ENCODE results near the gene NPTX1.
A peak's percentile ranks its signal among the peaks of the same experiment; 100 is the strongest.

The NPTX1 gene

DNA sequence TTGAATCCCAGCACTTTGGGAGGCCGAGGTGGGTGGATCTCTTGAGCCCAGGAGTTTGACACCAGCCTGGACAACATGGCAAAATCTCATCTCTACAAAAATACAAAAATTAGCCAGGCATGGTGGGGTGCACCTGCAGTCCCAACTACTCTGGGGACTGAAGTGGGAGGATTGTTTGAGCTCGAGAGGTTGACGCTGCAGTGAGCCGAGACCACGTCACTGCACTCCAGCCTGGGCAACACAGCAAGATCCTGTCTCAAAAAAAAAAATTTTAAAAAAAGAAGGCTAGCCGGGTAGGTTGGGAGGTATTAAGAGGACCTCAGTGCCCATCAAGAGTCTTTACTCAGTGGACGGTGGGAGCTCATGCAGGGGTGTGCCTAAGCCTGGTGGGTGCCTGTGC, 3.8 kb upstream of the NPTX1 start:
- DNase-seq (ENCODE audit: low read depth in 2 of 2) = no peak

DNA sequence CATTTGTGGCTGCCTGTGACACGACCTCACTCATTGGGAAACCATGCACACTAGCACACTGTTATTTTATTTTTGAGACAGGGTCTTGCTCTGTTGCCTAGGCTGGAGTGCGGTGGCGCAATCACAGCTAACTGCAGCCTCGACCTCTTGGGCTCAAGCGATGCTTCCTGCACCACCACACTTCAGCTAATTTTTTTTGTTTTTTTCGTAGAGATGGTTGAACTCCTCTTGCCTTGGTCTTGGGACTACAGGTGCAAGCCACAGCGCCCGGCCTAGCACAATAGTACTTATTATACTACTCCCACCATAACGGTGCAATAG, 2.8 kb upstream of the NPTX1 start:
- no peak for DNase-seq (ENCODE audit: low read depth in 2 of 2)

DNA sequence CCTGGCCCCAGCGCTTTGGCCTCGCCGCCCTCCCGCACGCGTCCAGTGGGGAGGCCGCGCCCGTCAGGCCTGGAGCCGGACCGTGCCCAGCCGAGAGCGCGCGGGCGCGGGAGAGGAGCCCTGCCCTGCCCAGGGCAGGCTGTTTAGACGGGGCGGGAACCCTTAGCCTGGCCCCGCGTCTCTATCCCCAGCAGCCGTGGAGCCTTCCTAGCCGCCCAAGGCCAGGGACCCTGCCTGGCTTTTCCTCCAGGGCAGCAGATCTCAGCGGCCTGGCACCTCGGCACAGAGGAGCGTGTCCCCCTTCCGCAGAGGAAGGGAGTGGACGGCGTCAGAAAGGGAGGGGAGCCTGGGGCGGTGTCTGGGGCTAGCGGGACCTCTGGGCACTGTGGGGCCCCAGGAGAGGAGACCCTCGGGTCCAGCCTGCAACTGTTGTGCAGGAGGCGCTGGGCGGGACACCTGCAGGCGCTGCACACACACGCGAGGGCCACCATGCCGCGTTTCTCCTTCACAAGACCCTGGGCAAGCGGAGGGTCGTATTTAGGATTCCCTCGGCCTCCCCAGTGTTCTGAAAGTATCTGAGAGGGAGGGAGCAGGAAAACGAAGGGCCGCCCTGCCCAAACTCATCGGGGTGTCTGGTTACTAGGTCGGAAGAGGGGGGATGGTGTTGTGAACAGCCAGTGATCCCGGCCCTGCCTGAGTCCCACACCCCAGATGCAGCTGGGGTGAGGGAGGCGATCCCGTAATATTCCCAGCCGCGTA, 2.3 kb upstream of the NPTX1 start:
- no peak for DNase-seq (ENCODE audit: low read depth in 2 of 2)

DNA sequence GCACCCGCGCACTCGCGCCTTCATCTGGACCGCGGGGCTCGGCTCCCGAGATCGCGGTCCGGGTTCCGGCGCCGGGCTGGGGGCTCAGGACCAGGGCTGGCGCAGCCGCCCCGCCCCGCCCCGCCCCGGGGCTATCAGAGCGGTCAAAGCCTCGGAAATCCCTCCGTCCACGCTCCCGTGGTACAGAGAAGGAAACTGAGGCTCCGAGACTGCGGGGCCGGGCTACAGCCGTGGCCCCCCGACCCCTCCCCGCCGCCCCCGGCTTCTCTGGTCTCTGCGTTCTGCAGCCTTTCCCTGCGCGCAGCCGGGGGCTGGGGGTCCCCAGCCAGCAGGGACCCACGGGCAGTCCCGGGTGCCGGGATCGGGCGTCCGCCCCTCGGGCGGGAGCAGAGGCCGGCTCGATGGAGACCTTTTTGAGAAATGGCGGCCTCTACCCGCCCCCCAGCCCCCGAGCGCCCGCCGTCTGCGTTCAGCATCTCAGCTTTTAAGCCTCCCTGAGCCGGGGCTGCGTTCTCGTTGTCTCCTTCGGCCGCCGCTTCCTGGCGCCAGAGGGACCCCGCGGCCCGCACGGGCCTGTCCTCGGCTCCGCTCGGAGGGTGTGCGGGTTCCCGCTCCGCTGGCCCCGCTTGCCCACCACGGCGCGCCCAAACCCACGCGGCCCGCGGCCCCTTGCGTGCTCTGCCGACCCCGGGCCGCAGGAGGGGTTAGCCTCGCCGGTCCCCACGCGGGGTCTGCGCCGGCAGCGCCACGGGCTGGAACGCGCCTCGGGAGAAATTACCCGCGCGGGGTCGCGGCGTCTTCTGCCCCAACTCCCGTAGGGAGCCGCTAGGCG, 1.5 kb upstream of the NPTX1 start:
- DNase-seq (ENCODE audit: low read depth in 2 of 2) = peak in 1 of 2 donors; percentile 42

DNA sequence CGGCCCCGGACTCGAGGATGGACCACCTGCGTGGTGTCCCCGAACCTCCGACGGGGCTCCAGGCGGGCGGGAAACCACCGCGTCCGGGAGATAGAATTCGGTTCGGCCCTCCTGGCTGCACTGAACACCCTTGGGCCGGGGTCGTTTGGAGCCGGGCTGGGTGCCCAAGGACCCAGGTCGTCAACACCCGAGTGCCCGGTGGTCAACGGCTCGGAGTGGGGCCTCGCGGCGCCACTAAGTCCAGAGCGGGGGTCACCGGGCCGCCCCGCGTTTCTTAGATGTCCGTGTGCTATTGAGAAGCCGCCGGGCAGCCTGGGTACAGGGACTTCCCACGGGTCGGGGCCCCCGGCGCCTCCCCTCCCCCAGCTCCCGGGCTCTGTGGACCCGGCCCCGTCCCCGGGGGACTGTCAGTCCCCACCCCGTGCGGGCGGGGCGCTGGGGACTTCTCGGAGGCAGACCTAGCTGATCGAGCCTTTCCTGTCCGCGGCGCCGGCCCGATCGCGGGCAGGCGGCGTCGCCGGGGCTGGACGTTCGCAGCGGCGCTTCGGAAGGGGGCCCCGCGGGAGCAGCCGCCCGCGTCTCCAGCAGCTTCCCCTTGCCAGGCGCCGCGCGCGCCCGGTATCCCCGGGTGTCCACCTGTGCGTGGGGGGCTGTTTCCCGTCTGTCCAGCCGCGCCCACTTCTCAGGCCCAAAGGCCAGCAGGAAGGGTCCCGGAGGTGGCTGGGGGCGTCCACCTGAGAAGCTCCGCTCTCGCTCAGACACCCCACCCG, 655 bp upstream of the NPTX1 start:
- DNase-seq (ENCODE audit: low read depth in 2 of 2) = no peak

DNA sequence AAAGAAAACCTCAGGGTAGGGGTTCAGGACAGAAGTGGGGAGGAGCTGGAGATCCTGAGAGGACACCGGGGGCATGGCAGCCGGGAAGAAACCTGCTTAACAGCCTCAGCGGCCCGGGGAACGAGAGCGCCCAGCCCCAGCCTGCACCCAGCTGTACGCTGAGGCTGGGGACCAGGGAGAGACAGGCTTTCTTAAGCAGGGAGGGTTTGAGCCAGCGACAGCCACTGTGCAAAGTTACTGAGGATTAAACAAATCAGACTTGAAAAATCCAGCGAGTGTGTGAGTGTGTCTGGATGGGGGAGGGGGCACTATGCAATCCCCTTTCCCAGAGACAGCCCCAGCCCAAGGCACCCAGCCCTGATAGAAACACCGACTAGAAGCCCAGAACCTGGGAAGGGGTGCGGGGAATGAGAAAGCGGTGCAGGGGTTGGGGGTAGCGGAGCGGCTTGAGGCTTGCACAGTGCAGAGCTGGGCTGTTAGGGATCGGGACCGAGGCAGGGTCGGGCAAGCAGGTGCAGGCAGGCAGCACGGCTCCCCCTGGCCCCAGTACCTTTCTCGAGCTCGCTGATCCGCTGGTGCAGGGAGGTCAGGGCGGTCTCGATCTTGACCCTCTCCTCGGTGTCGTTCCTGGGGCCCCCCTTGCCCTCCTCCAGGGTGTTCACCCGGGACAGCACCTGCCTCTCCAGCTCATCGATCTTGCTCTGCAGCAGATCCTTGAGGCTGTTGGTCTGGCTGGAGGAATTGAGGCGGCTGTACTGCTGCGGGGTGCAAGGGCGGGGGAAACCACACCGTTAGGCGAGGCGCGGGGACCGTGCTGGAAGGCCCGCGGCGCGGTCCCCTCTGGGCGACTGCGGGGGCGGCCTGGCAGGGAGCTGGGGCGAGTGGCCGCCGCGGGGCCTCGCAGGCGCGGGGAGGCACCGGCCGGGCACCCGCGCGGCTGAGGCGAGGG, 1.2 kb downstream of the NPTX1 start:
- DNase-seq (ENCODE audit: low read depth in 2 of 2) = no peak

DNA sequence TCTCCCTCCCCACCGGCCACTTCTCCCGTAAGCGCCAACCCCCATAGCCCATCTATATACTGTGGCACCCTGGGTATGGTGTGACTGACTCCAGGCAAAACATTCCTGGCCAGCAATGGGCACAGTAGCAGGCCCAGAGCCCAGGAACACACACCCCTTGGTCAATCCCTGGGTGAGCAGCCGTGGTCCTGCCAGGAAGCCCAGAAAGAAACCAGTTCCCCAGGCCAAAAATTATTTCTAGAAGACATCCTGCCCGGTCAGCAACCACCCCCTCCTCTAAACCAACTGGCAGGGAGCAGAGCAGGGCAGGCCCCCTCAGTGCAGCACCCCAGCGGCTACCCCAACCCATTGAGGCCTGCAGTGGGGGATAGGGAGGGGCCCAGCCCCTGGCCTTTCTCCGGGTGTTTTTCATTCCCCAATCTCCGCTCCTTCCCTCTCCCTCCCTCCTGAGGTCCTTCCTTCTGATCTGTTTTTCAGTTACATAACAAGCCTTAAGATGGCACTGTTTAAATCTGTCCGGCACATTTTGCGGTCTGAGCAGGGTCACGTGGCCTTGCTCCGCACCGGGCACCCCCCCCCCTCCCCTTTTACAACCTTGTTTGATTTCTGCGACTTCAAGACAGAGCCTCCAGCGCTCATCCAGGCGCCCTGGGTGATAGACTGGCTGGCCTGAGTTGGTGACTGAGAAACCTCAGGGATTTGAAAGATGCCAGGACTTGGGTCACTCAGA, 2.0 kb downstream of the NPTX1 start:
- DNase-seq (ENCODE audit: low read depth in 2 of 2) = no peak

DNA sequence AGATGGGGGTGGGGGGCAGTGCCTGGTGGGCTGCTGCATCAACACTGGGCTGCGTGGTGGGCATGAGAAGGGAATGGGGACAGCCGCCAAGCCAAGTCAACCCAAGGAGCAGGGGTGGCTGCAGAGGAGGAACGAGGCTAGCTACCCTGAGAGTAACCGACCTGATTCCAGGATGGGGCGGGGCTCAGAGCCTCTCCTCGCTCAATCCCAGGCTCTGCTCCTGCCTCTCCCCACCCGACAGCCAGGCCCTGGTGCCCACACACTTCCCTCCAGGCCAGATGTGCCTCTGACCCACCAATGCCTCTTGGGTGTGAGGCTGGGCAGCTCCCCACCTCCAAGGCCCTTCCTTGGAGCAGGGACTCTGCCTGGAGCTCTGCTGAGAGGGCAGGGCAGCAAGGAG, 2.7 kb downstream of the NPTX1 start:
- DNase-seq (ENCODE audit: low read depth in 2 of 2) = no peak

DNA sequence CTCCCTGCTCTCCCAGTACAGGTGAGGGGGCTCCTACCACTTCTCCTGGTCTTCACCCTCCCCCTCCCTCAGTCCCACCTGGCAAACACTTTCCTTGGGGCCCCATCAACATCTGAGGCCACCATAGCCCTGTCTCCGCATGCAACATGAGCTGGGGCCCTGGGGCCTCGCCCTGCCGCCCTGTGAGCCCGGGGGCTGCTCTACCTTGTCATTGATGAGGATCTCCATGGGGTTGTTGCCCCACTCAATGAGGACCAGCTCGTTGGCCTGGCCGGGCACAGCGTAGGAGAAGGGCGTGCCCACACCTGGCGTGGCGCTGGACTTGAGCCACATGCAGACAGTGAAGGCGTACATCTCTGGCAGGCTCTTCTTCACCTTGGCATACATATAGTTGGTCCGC, 3.4 kb downstream of the NPTX1 start:
- no peak for DNase-seq (ENCODE audit: low read depth in 2 of 2)

DNA sequence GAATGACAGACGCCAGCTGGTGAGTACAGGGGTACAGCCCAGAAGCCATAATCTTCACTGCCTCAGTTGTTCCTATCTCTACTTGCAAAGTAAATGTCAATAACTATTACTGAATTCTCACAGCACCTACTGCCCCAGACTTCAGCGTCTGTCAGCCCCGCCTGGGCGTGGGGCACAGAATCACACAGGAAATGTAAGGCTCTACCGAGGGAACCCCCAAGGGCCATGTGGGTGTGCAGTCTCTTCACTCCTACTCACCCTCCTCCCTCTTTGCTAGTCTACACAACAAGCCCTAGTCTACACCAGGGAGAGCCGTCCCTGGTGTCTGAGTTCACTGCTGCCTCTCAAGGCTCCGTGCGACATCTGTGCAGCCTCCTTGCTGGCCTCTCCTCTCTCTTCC, 4.5 kb downstream of the NPTX1 start:
- DNase-seq (ENCODE audit: low read depth in 2 of 2) = no peak

DNA sequence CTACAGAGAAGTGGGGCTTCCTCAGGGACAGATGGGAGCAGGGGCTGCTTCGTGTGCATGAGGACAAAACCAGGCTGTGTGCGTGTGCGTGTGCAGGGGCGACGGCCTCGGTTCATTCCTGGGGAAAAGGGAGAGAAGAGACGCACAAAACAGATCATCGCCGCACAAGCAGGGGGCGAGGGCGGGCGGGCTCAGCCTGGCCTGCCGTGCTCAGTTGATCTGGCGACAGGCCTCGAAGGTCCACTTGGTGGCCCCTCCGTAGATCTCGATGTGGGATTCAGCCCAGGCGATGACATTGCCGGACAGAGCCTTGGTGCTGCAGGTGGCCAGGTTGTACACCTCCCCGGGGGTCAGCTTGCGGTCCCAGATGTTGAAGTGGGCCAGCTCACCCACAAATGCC, 5.8 kb downstream of the NPTX1 start:
- no peak for DNase-seq (ENCODE audit: low read depth in 2 of 2)

DNA sequence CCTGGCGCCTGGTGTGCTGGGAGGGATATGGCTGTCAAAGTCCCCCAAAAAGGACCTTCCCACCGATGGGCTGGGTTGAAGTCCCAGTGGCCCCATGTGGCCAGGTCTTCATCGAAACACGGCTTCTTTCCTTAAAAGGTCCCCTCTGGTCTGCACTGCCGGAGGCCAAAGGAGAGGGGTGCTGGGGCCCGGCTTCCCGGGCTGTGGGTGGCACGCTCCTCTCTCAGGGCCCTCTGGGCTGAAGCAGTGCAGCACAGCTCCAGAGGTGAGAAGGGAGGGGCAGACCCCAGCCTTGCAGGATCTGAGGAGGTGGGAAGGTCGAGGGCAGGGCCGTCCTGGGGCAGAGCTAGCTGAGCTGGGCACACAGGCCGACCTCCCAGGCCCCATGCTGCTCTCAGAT, 6.7 kb downstream of the NPTX1 start:
- DNase-seq (ENCODE audit: low read depth in 2 of 2) = no peak

DNA sequence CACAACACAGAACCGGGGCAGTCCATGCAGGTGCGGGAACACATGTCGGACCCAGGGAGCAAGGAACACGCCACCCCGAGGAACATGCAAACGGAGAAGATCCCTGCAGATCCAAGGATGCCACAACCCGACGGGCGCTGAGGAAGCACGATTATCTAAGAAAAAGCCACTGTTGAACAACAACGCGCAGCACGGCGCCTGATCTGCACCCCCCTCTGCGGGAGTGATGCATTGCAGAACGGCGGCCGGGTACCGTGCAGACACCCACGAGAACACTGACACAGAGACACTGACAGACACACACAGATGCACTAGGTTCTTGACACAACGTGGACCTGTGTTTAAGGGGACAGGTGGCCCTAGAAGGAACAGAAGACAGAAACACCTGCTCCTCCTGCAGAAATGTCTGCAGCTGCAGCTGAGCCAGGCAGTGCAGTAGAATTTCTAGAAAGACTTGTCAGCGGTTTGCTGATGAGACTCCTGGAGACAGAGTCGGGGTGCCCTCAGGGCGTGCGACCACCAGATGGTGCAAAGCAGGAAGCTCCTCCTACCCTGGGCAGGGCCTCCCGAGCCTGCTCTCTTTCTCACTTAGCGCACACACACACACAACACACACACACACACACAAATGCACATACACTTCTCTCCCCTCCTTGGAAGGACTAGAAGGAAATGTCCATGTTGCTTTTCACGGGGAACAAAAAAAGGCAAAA, 7.5 kb downstream of the NPTX1 start:
- no peak for DNase-seq (ENCODE audit: low read depth in 2 of 2)

DNA sequence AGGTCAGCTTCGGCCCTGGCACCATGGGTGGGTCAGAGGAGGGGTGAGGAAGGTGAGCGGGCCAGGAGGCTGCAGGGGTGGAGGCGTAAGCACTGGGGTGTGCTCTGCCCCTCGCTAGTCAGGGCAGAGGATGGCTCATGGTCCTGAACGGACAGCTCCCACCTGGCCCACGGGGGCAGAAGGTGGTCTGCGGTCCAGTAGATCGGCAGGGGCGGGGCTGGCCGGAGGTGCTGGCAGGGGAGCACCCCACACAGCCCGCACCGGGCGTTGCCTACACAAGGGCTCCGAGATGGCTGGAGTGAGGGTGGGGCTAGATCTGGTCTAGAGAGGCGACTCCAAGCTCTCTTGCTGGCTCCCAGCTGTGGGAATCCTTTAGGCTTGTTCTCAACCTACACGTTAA, 8.2 kb downstream of the NPTX1 start:
- DNase-seq (ENCODE audit: low read depth in 2 of 2) = no peak

DNA sequence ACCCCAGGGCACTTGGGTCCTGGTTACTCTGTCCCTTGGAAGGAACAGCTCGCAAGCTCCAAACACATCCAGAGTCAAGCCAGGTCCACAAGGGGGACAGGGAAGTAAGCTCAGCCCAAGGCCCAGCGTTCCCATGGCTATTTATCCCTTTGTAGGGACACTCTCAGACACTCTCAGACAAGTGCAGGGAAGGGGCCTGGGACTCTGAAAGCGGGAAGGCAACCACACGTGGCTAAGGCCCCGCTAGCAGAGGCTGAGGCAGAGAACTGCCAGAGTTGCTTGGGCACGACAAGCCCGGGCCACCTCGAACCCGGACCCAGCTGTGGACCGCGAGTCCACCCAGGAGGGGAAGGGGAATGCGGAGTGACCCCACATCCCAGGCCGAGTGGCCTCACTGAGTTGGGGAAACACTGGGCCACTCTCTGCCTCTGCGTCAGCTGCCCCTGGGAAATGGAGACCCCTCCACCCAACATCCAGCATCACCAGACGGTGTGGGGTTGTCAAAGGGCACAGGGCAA, 10.2 kb downstream of the NPTX1 start:
- DNase-seq (ENCODE audit: low read depth in 2 of 2) = no peak

DNA sequence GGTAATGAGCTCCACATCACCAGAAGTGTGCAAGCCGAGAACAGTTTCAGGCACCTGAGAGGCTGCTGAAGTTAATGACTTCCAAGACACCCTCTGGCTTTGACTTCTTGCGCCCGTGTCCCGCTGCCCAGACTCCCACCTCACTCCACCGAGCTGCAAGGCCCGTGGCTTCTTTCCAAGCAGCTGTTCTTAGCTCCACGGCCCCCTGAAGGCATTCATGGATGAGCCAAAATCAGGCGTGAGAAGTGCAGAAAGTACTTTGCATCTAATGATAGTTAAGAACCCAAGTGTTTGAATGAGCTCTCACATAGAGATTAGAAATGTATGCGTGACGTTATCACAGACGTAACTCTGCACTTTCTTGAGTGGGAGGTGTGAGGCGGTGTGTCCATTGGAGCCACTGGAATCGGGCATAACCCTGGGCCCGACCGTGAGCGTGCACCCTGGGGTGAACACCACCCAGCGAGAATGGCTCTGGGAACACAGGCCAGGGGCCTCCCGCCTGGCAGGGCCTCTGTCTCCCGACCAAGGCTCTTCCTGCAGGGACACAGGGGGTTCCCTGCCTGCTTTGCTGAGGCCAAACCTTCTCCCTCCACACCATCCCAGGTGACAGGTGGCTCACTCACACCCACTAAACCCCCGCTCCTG, 11.0 kb downstream of the NPTX1 start:
- no peak for DNase-seq (ENCODE audit: low read depth in 2 of 2)

DNA sequence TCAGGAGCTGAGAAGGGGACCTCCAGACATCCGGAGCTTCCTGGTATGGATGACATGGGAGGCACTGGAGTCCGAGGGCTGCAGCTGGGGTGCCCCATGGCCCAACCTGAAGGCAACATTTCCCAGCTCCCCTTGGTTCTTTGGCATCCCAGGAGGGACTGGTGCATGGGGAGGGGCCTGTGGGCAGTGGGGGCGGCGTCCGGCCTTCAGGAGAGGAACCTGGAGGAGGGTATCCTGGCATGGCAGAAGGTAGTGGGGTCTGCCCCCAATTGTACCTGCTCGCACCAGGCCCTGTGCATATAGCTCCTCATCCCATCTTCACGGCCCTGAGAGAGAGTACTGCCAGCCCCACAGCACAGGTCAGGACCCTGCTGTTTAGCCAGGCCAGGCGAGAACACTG, 11.9 kb downstream of the NPTX1 start:
- DNase-seq (ENCODE audit: low read depth in 2 of 2) = no peak

DNA sequence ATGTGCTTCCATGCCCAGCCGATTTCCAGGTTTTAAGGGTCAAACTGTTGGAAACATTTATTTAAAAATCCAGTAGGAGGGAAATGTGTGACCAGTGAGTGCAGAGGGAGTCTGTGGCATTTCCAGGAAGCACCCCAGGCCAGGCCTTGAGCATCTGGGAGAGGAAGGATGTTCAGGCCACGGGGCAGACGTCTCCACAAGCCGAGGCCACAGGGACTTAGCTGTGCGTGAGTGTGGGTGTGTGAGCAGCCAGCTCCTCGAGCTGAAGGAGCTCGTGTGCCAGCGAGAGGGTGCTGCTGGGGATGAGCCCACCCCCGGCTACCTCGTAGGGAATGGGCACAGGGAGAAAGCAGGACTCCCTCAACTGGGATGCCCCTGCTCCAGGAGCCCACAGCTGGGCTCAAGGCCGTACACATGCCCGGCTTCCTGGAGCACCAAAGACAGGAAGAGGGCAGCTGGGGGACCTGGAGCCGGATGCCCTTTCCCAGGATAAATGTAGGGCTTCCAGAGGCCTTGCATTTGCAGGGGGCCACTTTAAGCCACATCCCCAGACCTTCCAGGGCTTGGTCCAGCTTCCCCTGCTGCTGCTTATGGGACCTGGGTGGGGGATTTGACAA, 12.5 kb downstream of the NPTX1 start:
- DNase-seq (ENCODE audit: low read depth in 2 of 2) = no peak

DNA sequence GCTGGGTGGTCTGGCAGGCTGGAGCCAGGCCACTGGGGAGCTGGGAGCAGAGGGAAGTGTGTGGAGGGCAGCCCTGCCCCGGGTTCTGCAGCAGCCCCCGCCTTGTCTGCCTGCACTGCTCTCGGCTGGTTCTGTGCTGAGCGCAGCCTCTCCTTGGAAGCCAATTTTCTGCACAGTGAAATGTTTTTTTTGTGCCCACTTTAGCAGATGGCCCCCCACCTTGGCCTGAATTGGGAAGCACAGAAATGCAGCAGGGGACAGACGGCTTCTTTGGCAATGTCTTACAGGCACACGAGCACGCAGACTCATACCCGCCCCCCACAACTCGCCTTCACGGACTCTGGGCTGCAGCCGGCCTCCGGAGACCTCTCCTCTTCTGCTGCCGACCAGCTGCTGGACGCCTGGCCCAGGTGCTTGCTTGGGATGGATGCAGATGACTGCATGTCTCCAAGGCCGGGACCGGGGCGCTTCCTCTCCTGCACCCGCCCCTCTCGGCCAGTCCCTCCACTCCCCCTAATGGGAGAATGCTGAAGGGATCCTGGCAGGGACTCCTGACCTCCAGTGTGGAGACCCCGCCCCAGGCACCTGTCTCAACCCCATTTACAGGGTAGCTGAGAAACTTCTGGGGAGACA, 14.8 kb downstream of the NPTX1 start:
- no peak for DNase-seq (ENCODE audit: low read depth in 2 of 2)

Measured in stimulated activated CD4-positive, alpha-beta T cell treated with anti-CD3 and anti-CD28 coated beads, Interleukin-1b, Interleukin-23, amount 100 ng/mL, for 4 hours (primary cell).